Epithelial cell of prostate (primary cell): ENCODE measurements around the gene MAP4K3.
"Not testable (repeated sequence)": the region's sequence is repeated elsewhere in the genome, so short reads cannot be mapped to it uniquely, and the experiment has no call there.

ENCODE experiments used
- DNase-seq: peaks from one replicate; pipeline ENCODE4 v3.0.0-alpha.2; 2011; ENCODE audit warnings: low read depth, low spot score
- H3K27ac ChIP-seq: fragments of 450-650 bp; 2 replicates; pipeline ENCODE4 v1.5.1; 2017; ENCODE audit warnings: mild to moderate bottlenecking

MAP4K3 gene

GRCh38 chr2:39379643-39380524 is 57.2 kb downstream of the MAP4K3 start:
- DNase-seq: no peak
- H3K27ac ChIP-seq: no peak overlapping the region

GRCh38 chr2:39378968-39379367 is 58.1 kb downstream of the MAP4K3 start:
- no peak overlapping the region for H3K27ac ChIP-seq
- DNase-seq: no peak

- H3K27ac ChIP-seq: no peak overlapping the region
- DNase-seq: no peak
These were observed 59.7 kb downstream of the MAP4K3 start for GRCh38 chr2:39377226-39377939.

GRCh38 chr2:39375917-39376316 is 61.2 kb downstream of the MAP4K3 start:
- no peak for DNase-seq

GRCh38 chr2:39373181-39373802 is 63.8 kb downstream of the MAP4K3 start:
- no peak overlapping the region for H3K27ac ChIP-seq
- DNase-seq: no peak

More at GRCh38 chr2:39375917-39376316, 61.2 kb downstream of the MAP4K3 start:
- no peak overlapping the region for H3K27ac ChIP-seq

GRCh38 chr2:39370101-39370500 is 67.0 kb downstream of the MAP4K3 start:
- DNase-seq: no peak
- no peak overlapping the region for H3K27ac ChIP-seq

- no peak for DNase-seq
These were observed 68.2 kb downstream of the MAP4K3 start for GRCh38 chr2:39368846-39369245.

GRCh38 chr2:39368376-39368775 is 68.7 kb downstream of the MAP4K3 start:
- no peak overlapping the region for H3K27ac ChIP-seq
- DNase-seq: no peak

More at GRCh38 chr2:39368846-39369245, 68.2 kb downstream of the MAP4K3 start:
- H3K27ac ChIP-seq: no peak overlapping the region

GRCh38 chr2:39362595-39362994 is 74.5 kb downstream of the MAP4K3 start:
- H3K27ac ChIP-seq: no peak overlapping the region
- no peak for DNase-seq

GRCh38 chr2:39361511-39361910 is 75.6 kb downstream of the MAP4K3 start:
- H3K27ac ChIP-seq: no peak overlapping the region
- no peak for DNase-seq

- DNase-seq, H3K27ac ChIP-seq: not testable (repeated sequence)
These were observed 76.7 kb downstream of the MAP4K3 start for GRCh38 chr2:39360342-39360741.

- DNase-seq: no peak
- no peak overlapping the region for H3K27ac ChIP-seq
These were observed 77.5 kb downstream of the MAP4K3 start for GRCh38 chr2:39359453-39360038.

GRCh38 chr2:39356922-39357639 is 80.0 kb downstream of the MAP4K3 start:
- no peak overlapping the region for H3K27ac ChIP-seq
- DNase-seq: no peak

GRCh38 chr2:39350658-39351057 is 86.4 kb downstream of the MAP4K3 start:
- H3K27ac ChIP-seq: no peak overlapping the region
- no peak for DNase-seq

- H3K27ac ChIP-seq: no peak overlapping the region
- no peak for DNase-seq
These were observed 98.6 kb downstream of the MAP4K3 start for GRCh38 chr2:39338502-39338901.

GRCh38 chr2:39335930-39336329 is 101.2 kb downstream of the MAP4K3 start:
- H3K27ac ChIP-seq: no peak overlapping the region
- no peak for DNase-seq

GRCh38 chr2:39334978-39335377 is 102.1 kb downstream of the MAP4K3 start:
- H3K27ac ChIP-seq: no peak overlapping the region
- DNase-seq: no peak

GRCh38 chr2:39334529-39334928 is 102.6 kb downstream of the MAP4K3 start:
- no peak overlapping the region for H3K27ac ChIP-seq
- DNase-seq: no peak

- no peak overlapping the region for H3K27ac ChIP-seq
- no peak for DNase-seq
These were observed 110.4 kb downstream of the MAP4K3 start for GRCh38 chr2:39326644-39327043.

- no peak overlapping the region for H3K27ac ChIP-seq
- no peak for DNase-seq
These were observed 111.1 kb downstream of the MAP4K3 start for GRCh38 chr2:39325966-39326365.
